Fibroblast of skin of right quadriceps (primary cell): ENCODE data around the gene WFDC10B.
"Not testable (repeated sequence)": the region's sequence is repeated elsewhere in the genome, so short reads cannot be mapped to it uniquely, and the experiment has no call there.

ENCODE experiments used
- DNase-seq: peaks from one replicate; pipeline ENCODE4 v3.0.0-alpha.2; 2013

WFDC10B gene

DNA sequence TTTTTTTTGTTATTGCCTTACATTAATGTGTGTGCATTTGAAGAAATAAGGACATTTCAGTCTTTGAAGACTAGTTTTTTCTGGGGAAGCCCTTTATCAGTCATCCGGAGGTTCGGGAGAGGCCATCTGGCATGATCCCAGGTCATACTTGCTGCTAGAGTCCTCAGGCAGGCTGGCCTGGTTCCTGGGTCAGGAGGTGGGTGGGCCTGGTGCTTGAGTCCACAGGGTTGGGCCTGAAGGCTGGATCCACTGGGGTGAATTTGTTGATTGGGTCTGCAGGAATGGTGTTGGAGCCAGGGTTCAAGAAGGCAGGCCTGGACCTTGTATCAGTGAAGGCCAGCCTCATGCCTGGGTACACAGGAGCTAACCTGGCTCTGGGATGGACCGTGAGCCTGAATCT, 57.9 kb downstream of the WFDC10B start:
- no peak for DNase-seq

DNA sequence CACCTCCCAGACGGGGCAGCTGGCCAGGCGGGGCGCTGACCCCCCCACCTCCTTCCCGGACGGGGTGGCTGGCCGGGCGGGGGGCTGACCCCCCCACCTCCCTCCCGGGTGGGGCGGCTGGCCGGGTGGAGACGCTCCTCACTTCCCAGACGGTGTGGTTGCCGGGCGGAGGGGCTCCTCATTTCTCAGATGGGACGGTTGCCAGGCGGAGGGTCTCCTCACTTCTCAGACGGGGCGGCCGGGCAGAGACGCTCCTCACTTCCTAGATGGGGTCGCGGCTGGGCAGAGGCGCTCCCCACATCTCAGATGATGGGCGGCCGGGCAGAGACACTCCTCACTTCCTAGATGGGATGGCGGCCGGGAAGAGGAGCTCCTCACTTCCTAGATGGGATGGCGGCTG, 59.0 kb downstream of the WFDC10B start:
- DNase-seq: not testable (repeated sequence)

DNA sequence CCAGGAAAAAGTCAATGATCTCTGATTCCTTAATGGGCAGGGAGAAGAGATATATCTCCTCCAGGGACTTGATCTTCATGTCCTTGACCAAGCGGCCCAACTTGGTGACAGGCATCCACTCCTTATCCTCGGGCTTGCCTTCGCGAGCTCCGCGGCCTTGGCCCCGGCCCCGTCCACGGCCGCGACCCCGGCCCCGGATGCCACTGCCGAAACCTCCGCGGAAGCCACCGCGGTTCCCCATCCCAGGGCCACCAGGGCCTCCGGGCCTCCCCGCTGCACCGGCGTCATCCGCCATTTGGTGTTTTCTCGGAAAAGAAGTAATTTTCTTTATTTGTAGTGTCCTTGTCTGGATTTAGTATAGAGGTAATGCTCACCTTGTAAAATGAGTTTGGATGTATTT, 63.7 kb downstream of the WFDC10B start:
- DNase-seq: not testable (repeated sequence)

DNA sequence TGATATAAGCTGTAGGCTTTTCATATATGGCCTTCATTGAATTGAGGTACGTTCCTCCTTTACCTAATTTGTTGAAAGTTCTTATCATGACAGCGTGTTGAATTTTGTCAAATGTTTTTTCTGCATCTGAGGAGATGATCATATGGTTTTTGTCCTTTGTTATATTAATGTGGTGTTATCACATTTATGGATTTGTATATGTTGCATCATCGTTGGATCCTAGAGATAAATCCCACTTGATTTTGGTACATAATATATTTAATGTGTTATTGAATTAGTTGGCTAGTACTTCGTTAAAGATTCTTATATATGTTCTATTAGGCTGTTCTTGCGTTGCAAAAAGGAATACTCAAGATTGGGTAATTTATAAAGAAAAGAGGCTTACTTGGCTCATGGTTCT, 65.1 kb downstream of the WFDC10B start:
- no peak for DNase-seq

DNA sequence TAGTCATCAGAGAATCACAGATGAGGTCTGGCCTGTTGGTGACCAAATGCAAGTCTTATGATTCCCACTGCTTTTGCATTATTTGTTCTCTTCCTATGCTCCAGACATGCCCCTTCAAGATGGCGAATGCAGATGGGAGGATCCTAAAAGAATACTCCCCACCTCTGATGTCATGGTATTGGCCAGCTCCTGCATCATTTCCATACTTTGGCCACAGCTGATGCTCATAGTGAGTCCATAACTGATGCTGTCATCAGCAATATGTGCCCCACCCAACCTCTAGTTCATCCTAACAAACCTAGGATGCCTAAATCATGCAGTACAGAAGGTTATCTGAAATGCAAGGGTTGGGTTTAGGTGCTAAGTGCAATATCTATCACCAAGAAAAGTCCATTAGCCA, 68.3 kb downstream of the WFDC10B start:
- no peak for DNase-seq
